BLaER1 treated with 17β-estradiol and CSF1 and Interleukin-3, amounts not matched to agents 10 nM and 100 nM (cell line): ENCODE measurements around the gene GDF7.

Experiments
- H3K27ac ChIP-seq, 11 experiments: shearing (Covaris generic); formaldehyde crosslinking; 2 replicates each; pipeline ENCODE4 v1.8.1; 2022
- H3K27me3 ChIP-seq, 11 experiments: shearing (Covaris generic); formaldehyde crosslinking; 2 replicates each; pipeline ENCODE4 v1.8.1; 2022
- H3K36me3 ChIP-seq, 11 experiments: shearing (Covaris generic); formaldehyde crosslinking; 2 replicates each; pipeline ENCODE4 v1.8.1; 2022
- H3K4me1 ChIP-seq, 10 experiments: shearing (Covaris generic); formaldehyde crosslinking; 2 replicates each; pipeline ENCODE4 v1.8.1; 2022
- H3K4me2 ChIP-seq, 11 experiments: shearing (Covaris generic); formaldehyde crosslinking; 2 replicates each; pipeline ENCODE4 v1.8.1; 2022
- H3K4me3 ChIP-seq, 10 experiments: shearing (Covaris generic); formaldehyde crosslinking; 2 replicates each; pipeline ENCODE4 v1.8.1; 2022
- H3K9ac ChIP-seq, 11 experiments: shearing (Covaris generic); formaldehyde crosslinking; 2 replicates each; pipeline ENCODE4 v1.8.1; 2022
- H3K9me3 ChIP-seq, 11 experiments: shearing (Covaris generic); formaldehyde crosslinking; replicated peaks in 1 of 11; 2 replicates each; pipeline ENCODE4 v1.8.1; 2022
- H4K20me1 ChIP-seq, 11 experiments: shearing (Covaris generic); formaldehyde crosslinking; 2 replicates each; pipeline ENCODE4 v1.8.1; 2022
- Cebpa-rat ChIP-seq, 11 experiments: shearing (Covaris generic); IDR thresholded peaks; 2 replicates each; pipeline ENCODE4 v1.8.1; 2022

The GDF7 gene

GRCh38 chr2:20663196-20664070, 3.5 kb upstream of the GDF7 start:
- H3K4me1 ChIP-seq: peaks cover 8 to 19% (median 16%) of the 10 kb centered on the region in 10 experiments; a peak in 18 of 20 replicates
- TF ChIP-seq Cebpa-rat (IDR thresholded peaks at IDR 0.05): no peak
- no peak overlapping the region for H3K9ac ChIP-seq
- peaks cover 0 to 63% (median 53%) of the 10 kb centered on the region in 11 experiments; a peak in 17 of 22 replicates for H4K20me1 ChIP-seq
- H3K4me3 ChIP-seq: no peak overlapping the region
- H3K36me3 ChIP-seq: no peaks in the 10 kb centered on the region
- no peak overlapping the region for H3K4me2 ChIP-seq
- no peak overlapping the region for H3K27ac ChIP-seq
- no peaks in the 10 kb centered on the region for H3K9me3 ChIP-seq
- peaks cover 68 to 70% (median 69%) of the 10 kb centered on the region in 11 experiments for H3K27me3 ChIP-seq

DNA sequence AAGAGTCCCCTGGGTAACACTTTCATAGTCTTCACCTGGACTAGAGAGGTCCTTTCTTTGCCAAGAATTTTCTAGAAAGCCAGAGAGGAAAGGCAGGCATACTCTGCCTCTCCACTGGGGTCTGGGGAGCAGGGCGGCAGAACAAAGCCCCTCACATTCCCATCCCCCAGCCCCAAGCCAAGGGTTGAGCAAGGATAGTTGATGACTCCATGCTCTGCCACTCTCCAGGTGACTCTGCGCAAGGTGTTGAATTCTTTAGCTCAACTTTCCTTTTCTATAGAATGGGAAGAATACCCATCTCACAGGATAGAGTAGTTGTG, 2.9 kb upstream of the GDF7 start:
- peaks cover 8 to 19% (median 16%) of the 10 kb centered on the region in 10 experiments; a peak in 18 of 20 replicates for H3K4me1 ChIP-seq
- H4K20me1 ChIP-seq: peaks cover 0 to 69% (median 58%) of the 10 kb centered on the region in 11 experiments; a peak in 17 of 22 replicates
- H3K4me2 ChIP-seq: no peak overlapping the region
- no peak overlapping the region for H3K27ac ChIP-seq
- no peak for TF ChIP-seq Cebpa-rat (IDR thresholded peaks at IDR 0.05)
- no peaks in the 10 kb centered on the region for H3K9me3 ChIP-seq
- no peaks in the 10 kb centered on the region for H3K36me3 ChIP-seq
- peaks cover 74 to 76% (median 75%) of the 10 kb centered on the region in 11 experiments for H3K27me3 ChIP-seq
- no peak overlapping the region for H3K9ac ChIP-seq
- no peak overlapping the region for H3K4me3 ChIP-seq

DNA sequence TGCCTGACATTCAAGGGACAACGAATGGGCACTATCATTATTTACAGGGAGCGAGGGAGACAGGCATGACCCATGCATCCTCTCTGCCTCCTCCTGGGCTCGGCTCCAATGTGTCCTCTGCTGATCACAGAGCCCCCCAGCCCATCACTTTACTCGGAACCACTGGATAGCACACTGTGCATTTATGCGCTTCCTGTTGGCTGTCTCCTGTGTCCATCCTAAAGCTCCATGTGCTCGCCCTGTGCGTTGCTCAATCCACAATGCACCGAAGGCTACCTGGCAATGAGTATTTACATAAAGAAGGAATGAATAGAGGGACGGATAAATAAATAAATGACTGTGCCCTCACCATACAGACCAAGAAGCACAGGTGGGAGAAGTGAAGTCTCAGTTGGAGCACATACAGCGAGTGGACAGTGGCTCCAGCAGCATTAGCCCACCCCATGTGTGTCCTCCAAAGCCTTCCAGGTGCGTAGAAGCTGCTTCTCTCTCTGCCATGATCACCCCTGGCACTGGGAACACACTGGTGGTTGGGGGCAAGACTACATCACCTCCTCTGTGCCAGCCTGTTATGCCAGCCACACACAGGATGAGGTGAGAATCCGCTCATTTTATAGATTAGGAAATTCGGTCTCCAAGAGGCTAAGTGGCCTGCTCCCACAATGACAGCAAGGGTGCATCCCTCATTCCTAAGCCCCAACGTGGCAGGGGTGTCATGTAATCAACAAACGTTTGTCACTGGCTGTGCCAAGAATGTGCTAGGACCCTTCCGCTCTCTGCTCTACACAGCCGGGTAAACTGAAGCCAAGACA, 2.3 kb upstream of the GDF7 start:
- Histone ChIP-seq H3K9me3 (peaks cover 0 to 3% (median 0%) of the 10 kb centered on the region in 11 experiments; a peak in 3 of 22 replicates), H3K27me3 (peaks cover 80 to 82% (median 82%) of the 10 kb centered on the region in 11 experiments), H3K4me3 (no peak overlapping the region), H3K36me3 (no peaks in the 10 kb centered on the region), H3K4me1 (peaks cover 8 to 19% (median 16%) of the 10 kb centered on the region in 10 experiments; a peak in 18 of 20 replicates), H4K20me1 (peaks cover 0 to 75% (median 59%) of the 10 kb centered on the region in 11 experiments; a peak in 17 of 22 replicates), H3K4me2 (no peak overlapping the region), H3K9ac (no peak overlapping the region), H3K27ac (no peak overlapping the region)
- no peak for TF ChIP-seq Cebpa-rat (IDR thresholded peaks at IDR 0.05)

DNA sequence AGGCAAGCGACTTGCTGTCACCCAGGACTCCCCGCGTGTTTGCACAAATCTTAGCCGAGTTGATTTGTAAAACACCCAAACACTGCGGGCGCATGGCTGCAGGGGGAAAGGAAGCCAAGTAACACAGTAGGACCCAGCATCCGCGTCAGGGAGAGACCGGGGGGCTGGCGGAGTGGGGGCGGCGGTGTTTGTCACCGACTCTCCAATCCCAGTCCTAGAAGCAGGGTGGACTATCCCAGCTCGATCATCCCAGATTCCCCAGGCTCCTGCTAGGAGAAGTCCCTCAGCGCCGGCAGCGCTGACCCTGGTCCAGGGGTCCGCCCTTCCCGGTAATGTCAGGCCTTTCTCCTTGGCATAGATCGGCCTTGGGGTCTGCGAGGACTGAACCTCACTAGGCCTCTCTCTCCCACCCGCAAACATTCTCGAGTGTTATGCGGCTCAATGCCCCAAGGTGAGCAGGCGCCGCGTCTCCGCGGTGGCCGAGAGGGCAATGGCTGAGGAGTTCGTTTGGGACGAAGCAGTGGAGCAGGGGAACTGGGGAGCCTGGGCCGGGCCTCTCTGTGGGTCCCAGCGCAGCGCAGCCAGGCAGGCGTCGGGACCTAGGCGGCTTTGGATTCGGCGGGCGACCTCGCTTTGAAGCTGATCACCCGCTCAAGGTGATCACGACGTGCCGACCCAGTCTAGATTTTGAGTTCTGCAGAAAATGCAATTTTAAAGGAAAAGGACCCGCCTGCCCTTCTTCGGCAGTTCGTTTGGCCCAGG, 1.5 kb upstream of the GDF7 start:
- peak overlapping the region; percentile 83 to 94 (median 91) for H3K4me2 ChIP-seq
- H3K27ac ChIP-seq: no peak overlapping the region
- H3K4me1 ChIP-seq: peaks cover 8 to 19% (median 16%) of the 10 kb centered on the region in 10 experiments; a peak in 18 of 20 replicates
- TF ChIP-seq Cebpa-rat (IDR thresholded peaks at IDR 0.05): no peak
- H3K9ac ChIP-seq: peak overlapping the region in 2 of 11 experiments; percentile 0 to 32; a peak in 1 of 22 replicates
- H3K4me3 ChIP-seq: peak overlapping the region in 9 of 10 experiments; percentile 51 to 72 (median 59); a peak in 16 of 20 replicates
- peaks cover 87 to 90% (median 89%) of the 10 kb centered on the region in 11 experiments for H3K27me3 ChIP-seq
- H4K20me1 ChIP-seq: peaks cover 0 to 76% (median 60%) of the 10 kb centered on the region in 11 experiments; a peak in 17 of 22 replicates
- H3K9me3 ChIP-seq: peaks cover 0 to 11% (median 2%) of the 10 kb centered on the region in 11 experiments; a peak in 7 of 22 replicates
- no peaks in the 10 kb centered on the region for H3K36me3 ChIP-seq

GRCh38 chr2:20666005-20666303, 990 bp upstream of the GDF7 start:
- no peaks in the 10 kb centered on the region for H3K36me3 ChIP-seq
- peaks cover 0 to 16% (median 8%) of the 10 kb centered on the region in 11 experiments; a peak in 7 of 22 replicates for H3K9me3 ChIP-seq
- peak overlapping the region in 5 of 11 experiments; percentile 0 to 37 (median 32); a peak in 5 of 22 replicates for H3K9ac ChIP-seq
- peaks cover 8 to 19% (median 16%) of the 10 kb centered on the region in 10 experiments; a peak in 18 of 20 replicates for H3K4me1 ChIP-seq
- peaks cover 87 to 95% (median 95%) of the 10 kb centered on the region in 11 experiments for H3K27me3 ChIP-seq
- H4K20me1 ChIP-seq: peaks cover 0 to 76% (median 60%) of the 10 kb centered on the region in 11 experiments; a peak in 17 of 22 replicates
- peak overlapping the region; percentile 49 to 72 (median 59) for H3K4me3 ChIP-seq
- H3K4me2 ChIP-seq: peak overlapping the region; percentile 83 to 94 (median 91)
- no peak overlapping the region for H3K27ac ChIP-seq
- TF ChIP-seq Cebpa-rat (IDR thresholded peaks at IDR 0.05): no peak

GRCh38 chr2:20667151-20667530, 197 bp downstream of the GDF7 start:
- no peak overlapping the region for H3K27ac ChIP-seq
- peak overlapping the region; percentile 83 to 94 (median 91) for H3K4me2 ChIP-seq
- H3K9ac ChIP-seq: peak overlapping the region in 5 of 11 experiments; percentile 5 to 50 (median 33); a peak in 5 of 22 replicates
- H4K20me1 ChIP-seq: peaks cover 0 to 69% (median 55%) of the 10 kb centered on the region in 11 experiments; a peak in 17 of 22 replicates
- H3K4me3 ChIP-seq: peak overlapping the region; percentile 49 to 72 (median 59)
- peaks cover 8 to 20% (median 16%) of the 10 kb centered on the region in 10 experiments; a peak in 18 of 20 replicates for H3K4me1 ChIP-seq
- H3K36me3 ChIP-seq: no peaks in the 10 kb centered on the region
- H3K27me3 ChIP-seq: peaks cover 82 to 98% (median 97%) of the 10 kb centered on the region in 11 experiments
- TF ChIP-seq Cebpa-rat (IDR thresholded peaks at IDR 0.05): no peak
- H3K9me3 ChIP-seq: peaks cover 0 to 19% (median 9%) of the 10 kb centered on the region in 11 experiments; a peak in 7 of 22 replicates

GRCh38 chr2:20667531-20668401, 822 bp downstream of the GDF7 start:
- Histone ChIP-seq H3K4me3 (peak overlapping the region; percentile 49 to 72 (median 59)), H4K20me1 (peaks cover 0 to 69% (median 51%) of the 10 kb centered on the region in 11 experiments; a peak in 17 of 22 replicates), H3K27ac (no peak overlapping the region), H3K36me3 (no peaks in the 10 kb centered on the region), H3K9me3 (peaks cover 0 to 19% (median 9%) of the 10 kb centered on the region in 11 experiments; a peak in 7 of 22 replicates), H3K9ac (peak overlapping the region in 5 of 11 experiments; percentile 5 to 50 (median 33); a peak in 5 of 22 replicates), H3K27me3 (peaks cover 80 to 98% (median 97%) of the 10 kb centered on the region in 11 experiments), H3K4me1 (peaks cover 8 to 22% (median 16%) of the 10 kb centered on the region in 10 experiments; a peak in 18 of 20 replicates), H3K4me2 (peak overlapping the region; percentile 83 to 94 (median 91))
- no peak for TF ChIP-seq Cebpa-rat (IDR thresholded peaks at IDR 0.05)
